CD4-positive, CD25-positive, alpha-beta regulatory T cell (primary cell): Measurements from ENCODE around the gene YBX1. TPM values are rescaled to one million over a fixed set of nuclear protein-coding genes. Genes with fewer than 3 reads are reported as not detected.
A peak's percentile ranks its signal among the peaks of the same experiment; 100 is the strongest.
"Not testable (repeated sequence)": the region's sequence is repeated elsewhere in the genome, so short reads cannot be mapped to it uniquely, and the experiment has no call there.

Experiments used
- ATAC-seq, 2 donors: fragments of 150-1000 bp; cut with Tn5 transposase; one replicate each; pipeline ENCODE4 v1.10.0; 2021; ENCODE audit warnings: low read depth in 2 of 2, moderate number of reproducible peaks in 2 of 2, moderate library complexity in 1 of 2
- DNase-seq, 3 donors: peaks; one replicate each; pipeline versions ENCODE4 v3.0.0 to v3.0.0-alpha.2; 2012 to 2022; ENCODE audit warnings: mixed read lengths in 1 of 3
- H3K27ac ChIP-seq: one replicate; pipeline ENCODE4 v1.7.0; 2013; ENCODE audit warnings: mild to moderate bottlenecking, low read length; ENCODE audit not compliant: insufficient read depth, poor library complexity, severe bottlenecking
- H3K27me3 ChIP-seq: one replicate; pipeline ENCODE4 v1.7.0; 2013; ENCODE audit warnings: low read length; ENCODE audit not compliant: control insufficient read depth, insufficient read depth
- H3K36me3 ChIP-seq: one replicate; pipeline ENCODE4 v1.7.0; 2013; ENCODE audit warnings: mild to moderate bottlenecking, low read length, moderate library complexity; ENCODE audit not compliant: control insufficient read depth, insufficient read depth
- H3K4me1 ChIP-seq: 2 replicates; pipeline ENCODE4 v1.7.0; 2013; ENCODE audit warnings: mild to moderate bottlenecking, low read length; ENCODE audit not compliant: insufficient read depth, control insufficient read depth, poor library complexity, severe bottlenecking
- H3K4me3 ChIP-seq: one replicate; pipeline ENCODE4 v1.7.0; 2013; ENCODE audit warnings: low read depth, mild to moderate bottlenecking, low read length, moderate library complexity
- H3K9me3 ChIP-seq, 2 experiments: 1 replicate in 1 of 2; 2 replicates in 1 of 2; pipeline ENCODE4 v1.7.0; 2013; ENCODE audit warnings: low read length in 2 of 2, mild to moderate bottlenecking in 1 of 2, moderate library complexity in 1 of 2; ENCODE audit not compliant: control insufficient read depth in 2 of 2
- H3K27ac Mint-ChIP-seq, 3 donors: one replicate each; pipeline ENCODE4 v1.8.0; 2020 to 2022; ENCODE audit warnings: mild to moderate bottlenecking in 3 of 3, mixed read lengths in 3 of 3, moderate library complexity in 2 of 3
- H3K27me3 Mint-ChIP-seq: one replicate; pipeline ENCODE4 v1.8.0; 2022; ENCODE audit warnings: mild to moderate bottlenecking, mixed read lengths
- H3K36me3 Mint-ChIP-seq: one replicate; pipeline ENCODE4 v1.8.0; 2020; ENCODE audit warnings: mixed read lengths
- H3K4me1 Mint-ChIP-seq, 4 donors: one replicate each; pipeline ENCODE4 v1.8.0; 2020 to 2022; ENCODE audit warnings: mixed read lengths in 4 of 4, mild to moderate bottlenecking in 1 of 4
- H3K4me3 Mint-ChIP-seq, 4 donors: one replicate each; pipeline ENCODE4 v1.8.0; 2020 to 2022; ENCODE audit warnings: mild to moderate bottlenecking in 4 of 4, mixed read lengths in 4 of 4, moderate library complexity in 3 of 4
- H3K9me3 Mint-ChIP-seq, 7 donors: one replicate each; pipeline ENCODE4 v1.8.0; 2020 to 2022; ENCODE audit warnings: mixed read lengths in 7 of 7, mild to moderate bottlenecking in 3 of 7, moderate library complexity in 2 of 7
- polyA plus RNA-seq, 4 donors: library from polyadenylated mRNA; unstranded; fragments of 300-500 nt; fragmentation: Illumina TruSeq; gene quantifications; one replicate each; pipeline ENCODE4 v1.2.3, GENCODE V29; 2021
- total RNA-seq: library from RNA; stranded (reverse); gene quantifications from one replicate; pipeline ENCODE4 v1.2.3, GENCODE V29; 2022

Gene YBX1
- total and polyA plus RNA-seq, 5 donors from 2014 or later: 89.9 to 323 (median 95.5) TPM

DNA sequence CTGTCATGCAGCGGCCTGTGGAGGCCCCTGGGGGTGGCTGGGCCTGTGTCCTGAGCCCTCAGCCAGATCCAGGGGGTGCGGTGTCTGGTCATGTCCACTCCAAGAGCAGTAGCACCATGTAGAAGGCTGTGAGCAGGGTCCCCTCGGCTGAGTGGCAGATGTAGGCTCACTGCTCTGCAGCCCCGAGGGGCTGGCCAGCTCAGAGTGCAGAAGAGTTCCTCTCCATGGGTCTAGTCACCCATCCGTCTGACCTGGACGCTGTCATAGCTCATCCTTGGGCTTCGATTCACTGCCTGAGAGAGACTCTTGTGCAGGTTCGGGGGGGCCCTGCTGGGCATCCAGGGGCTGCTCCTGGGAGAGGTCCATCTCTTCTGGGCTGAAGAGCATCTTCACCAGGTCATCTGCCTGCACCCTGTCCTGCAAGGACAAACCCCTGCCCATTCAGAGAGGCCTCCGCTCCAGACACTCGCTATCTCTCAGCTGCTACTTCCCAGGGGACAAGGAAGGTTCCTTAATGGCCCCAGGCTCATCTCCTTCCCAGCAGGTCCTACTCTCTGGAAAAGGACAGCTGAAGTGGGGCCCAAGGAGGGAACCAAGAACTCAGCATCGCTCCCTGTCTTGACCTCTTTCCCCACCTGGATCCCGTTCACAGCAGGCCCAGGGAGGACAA lies 64.4 kb downstream of the YBX1 start:
- Mint-ChIP-seq H3K27me3 (no peaks in the 10 kb centered on the region), H3K27ac (no peak overlapping the region), H3K36me3 (peaks cover 32% of the 10 kb centered on the region), H3K9me3 (peaks cover 0 to under 1% (median 0%) of the 10 kb centered on the region in 7 donors), H3K4me3 (no peak overlapping the region), H3K4me1 (peaks cover 0 to 3% (median 0%) of the 10 kb centered on the region in 4 donors)
- ATAC-seq: no peak
- H3K27ac ChIP-seq: no peak overlapping the region
- no peaks in the 10 kb centered on the region for H3K9me3 ChIP-seq
- H3K4me3 ChIP-seq: no peak overlapping the region
- DNase-seq: no peak
- H3K4me1 ChIP-seq: no peaks in the 10 kb centered on the region
- H3K27me3 ChIP-seq: no peaks in the 10 kb centered on the region
- H3K36me3 ChIP-seq: peaks cover 27% of the 10 kb centered on the region

DNA sequence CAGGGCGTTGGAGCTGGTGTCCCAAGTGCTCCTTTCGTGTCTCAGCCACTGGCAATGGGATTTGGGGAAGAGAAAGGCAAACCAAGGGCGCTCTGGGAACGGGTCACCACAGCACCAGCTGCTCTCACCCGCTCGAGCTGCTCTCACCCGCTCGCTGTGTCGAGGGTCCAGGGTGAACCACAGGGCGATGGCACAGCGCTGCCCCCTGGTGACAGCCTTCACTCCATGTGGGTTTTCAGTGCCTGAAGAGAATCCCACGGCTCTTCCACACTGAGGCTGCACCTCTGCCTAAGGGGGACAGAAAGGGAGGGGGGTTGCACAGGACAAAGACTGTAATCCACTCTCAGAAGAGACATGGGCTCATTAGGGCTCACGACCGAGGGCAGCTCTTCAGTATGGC lies 64.9 kb downstream of the YBX1 start:
- Histone ChIP-seq H3K36me3 (peaks cover 31% of the 10 kb centered on the region), H3K27me3 (no peaks in the 10 kb centered on the region), H3K27ac (no peak overlapping the region), H3K4me1 (no peaks in the 10 kb centered on the region), H3K9me3 (no peaks in the 10 kb centered on the region), H3K4me3 (no peak overlapping the region)
- peaks cover 37% of the 10 kb centered on the region for H3K36me3 Mint-ChIP-seq
- peaks cover 0 to 3% (median 0%) of the 10 kb centered on the region in 4 donors for H3K4me1 Mint-ChIP-seq
- peaks cover 0 to 4% (median 0%) of the 10 kb centered on the region in 7 donors for H3K9me3 Mint-ChIP-seq
- no peak for ATAC-seq
- peak in 2 of 3 donors; percentile 27 to 35 for DNase-seq
- H3K27ac Mint-ChIP-seq: no peak overlapping the region
- H3K4me3 Mint-ChIP-seq: no peak overlapping the region
- no peaks in the 10 kb centered on the region for H3K27me3 Mint-ChIP-seq

DNA sequence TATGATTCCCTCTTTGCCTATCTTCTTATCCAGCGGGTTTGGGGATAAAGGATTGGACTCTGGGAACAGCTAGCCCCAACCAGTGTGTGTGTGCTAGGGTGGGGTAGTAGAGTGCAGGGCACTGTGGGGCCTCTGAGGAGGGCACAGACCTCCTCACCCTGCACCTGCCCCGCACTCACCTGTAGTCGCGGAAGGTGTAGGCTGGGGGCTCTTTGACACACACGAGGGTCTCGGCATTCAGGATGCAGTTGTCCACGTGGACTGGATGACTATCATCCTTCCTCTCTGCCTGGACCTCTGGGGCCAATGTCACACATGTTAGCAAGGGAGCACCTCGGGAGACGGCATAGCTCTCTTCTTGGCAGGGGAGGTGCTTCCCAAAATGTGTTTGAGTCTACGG lies 65.8 kb downstream of the YBX1 start:
- Mint-ChIP-seq H3K9me3 (peaks cover 0 to 4% (median 0%) of the 10 kb centered on the region in 7 donors), H3K36me3 (peaks cover 46% of the 10 kb centered on the region), H3K27me3 (no peaks in the 10 kb centered on the region), H3K27ac (peak overlapping the region in 1 of 3 donors; percentile 65), H3K4me3 (no peak overlapping the region), H3K4me1 (peaks cover 0 to 3% (median 0%) of the 10 kb centered on the region in 4 donors)
- DNase-seq: no peak
- Histone ChIP-seq H3K27ac (no peak overlapping the region), H3K4me1 (no peaks in the 10 kb centered on the region), H3K36me3 (peaks cover 40% of the 10 kb centered on the region), H3K9me3 (no peaks in the 10 kb centered on the region), H3K27me3 (no peaks in the 10 kb centered on the region), H3K4me3 (no peak overlapping the region)
- no peak for ATAC-seq

DNA sequence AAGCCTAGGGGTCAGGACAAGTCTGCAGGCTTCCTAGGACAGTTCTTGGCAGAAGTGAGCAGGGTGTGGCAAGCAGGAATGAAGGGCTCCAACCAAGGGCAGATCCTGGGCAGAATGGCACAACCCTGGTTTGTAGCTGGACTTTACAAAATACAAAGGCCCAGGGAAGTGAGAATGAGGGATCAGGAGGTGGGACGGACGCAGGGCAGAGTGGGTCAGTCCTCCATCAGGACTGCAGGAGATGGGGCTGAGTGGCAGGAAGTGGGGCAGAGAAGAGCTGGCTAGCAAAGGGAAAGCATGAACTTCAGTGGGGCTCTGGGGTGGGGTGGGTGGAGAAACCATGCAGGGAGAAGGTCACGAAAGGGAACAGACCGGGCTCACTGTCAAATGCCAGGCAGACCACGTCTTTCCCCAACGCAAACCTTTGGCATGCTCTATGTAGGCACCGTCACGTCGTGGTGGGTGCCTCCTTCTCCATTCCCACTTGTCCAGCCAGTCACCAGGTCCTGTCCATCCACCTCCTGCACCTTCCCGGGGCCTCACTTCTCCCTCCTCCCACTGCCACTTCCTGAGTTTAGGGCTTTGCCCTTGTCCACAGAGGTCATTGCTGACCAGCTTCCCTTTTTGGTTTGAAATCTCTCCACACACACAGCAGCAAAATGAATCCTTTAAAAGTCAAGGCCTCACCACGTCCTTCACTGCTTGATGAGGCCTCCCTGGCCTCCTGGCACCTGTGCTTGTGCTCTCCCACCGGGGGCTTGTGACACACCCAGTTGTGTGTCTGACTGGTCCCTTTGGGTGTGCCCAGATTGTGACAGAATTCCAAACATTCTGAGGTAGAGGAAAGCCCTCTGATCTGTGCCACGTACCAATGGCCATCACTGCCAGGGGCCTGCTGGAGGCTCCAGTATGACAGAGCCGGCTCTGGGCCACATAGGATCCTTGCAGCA lies 66.5 kb downstream of the YBX1 start:
- Histone ChIP-seq H3K4me3 (no peak overlapping the region), H3K9me3 (no peaks in the 10 kb centered on the region), H3K27me3 (no peaks in the 10 kb centered on the region), H3K27ac (no peak overlapping the region), H3K36me3 (peaks cover 45% of the 10 kb centered on the region), H3K4me1 (no peaks in the 10 kb centered on the region)
- no peak for ATAC-seq
- Mint-ChIP-seq H3K27me3 (no peaks in the 10 kb centered on the region), H3K9me3 (peaks cover 0 to 4% (median 0%) of the 10 kb centered on the region in 7 donors), H3K4me1 (peaks cover 0 to 3% (median 0%) of the 10 kb centered on the region in 4 donors), H3K4me3 (no peak overlapping the region), H3K36me3 (peaks cover 53% of the 10 kb centered on the region), H3K27ac (peak overlapping the region in 1 of 3 donors; percentile 65)
- no peak for DNase-seq

DNA sequence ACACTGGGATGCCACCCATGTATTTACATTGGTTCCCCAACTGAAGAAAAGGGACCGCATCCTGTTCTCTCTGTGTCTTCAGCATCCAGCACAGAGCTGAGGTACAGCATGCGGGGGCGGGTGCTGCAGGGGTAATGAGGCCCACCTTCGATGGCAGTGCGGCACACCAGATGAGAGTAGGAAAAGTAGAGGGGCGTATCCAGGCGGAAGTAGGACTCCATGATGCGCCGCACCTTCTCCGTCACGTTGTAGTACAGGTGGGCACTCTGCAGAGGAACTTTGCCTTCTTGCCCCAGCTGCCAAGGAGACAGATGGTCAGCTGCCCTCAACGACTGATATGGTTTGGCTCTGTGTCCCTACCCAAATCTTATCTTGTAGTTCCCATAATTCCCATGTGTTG lies 67.8 kb downstream of the YBX1 start:
- H3K9me3 Mint-ChIP-seq: peaks cover 0 to 4% (median 0%) of the 10 kb centered on the region in 7 donors
- no peak overlapping the region for H3K4me3 Mint-ChIP-seq
- H3K27ac ChIP-seq: no peak overlapping the region
- no peaks in the 10 kb centered on the region for H3K27me3 Mint-ChIP-seq
- peaks cover 58% of the 10 kb centered on the region for H3K36me3 ChIP-seq
- H3K36me3 Mint-ChIP-seq: peaks cover 63% of the 10 kb centered on the region
- H3K9me3 ChIP-seq: no peaks in the 10 kb centered on the region
- H3K4me1 Mint-ChIP-seq: peaks cover 0 to 3% (median 0%) of the 10 kb centered on the region in 4 donors
- H3K4me3 ChIP-seq: no peak overlapping the region
- H3K27ac Mint-ChIP-seq: no peak overlapping the region
- H3K27me3 ChIP-seq: no peaks in the 10 kb centered on the region
- no peak for DNase-seq
- H3K4me1 ChIP-seq: no peaks in the 10 kb centered on the region
- ATAC-seq: no peak

DNA sequence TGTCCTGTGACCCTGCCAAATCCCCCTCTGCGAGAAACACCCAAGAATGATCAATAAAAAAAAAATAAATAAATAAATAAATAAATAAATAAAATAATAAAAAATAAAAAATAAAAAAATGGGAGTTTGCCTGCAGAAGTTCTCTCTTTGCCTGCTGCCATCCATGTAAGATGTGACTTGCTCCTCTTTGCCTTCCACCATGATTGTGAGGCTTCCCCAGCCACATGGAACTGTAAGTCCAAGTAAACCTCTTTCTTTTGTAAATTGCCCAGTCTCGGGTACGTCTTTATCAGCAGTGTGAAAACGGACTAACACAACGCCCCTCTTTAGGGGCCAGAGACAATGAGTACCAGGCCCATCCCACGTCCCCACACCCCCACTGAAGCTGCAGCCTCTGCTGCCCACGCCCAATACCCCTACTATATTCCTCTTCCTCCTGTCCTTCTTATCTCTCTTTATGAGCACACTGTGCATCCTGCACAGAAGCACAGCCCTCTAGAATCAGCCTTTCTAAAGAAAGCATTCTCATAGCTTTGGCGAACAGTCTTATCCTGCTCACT lies 69.4 kb downstream of the YBX1 start:
- DNase-seq, H3K27ac ChIP-seq, H3K27me3 Mint-ChIP-seq, H3K27me3 ChIP-seq, H3K4me1 Mint-ChIP-seq, H3K9me3 Mint-ChIP-seq, H3K9me3 ChIP-seq, H3K4me1 ChIP-seq, H3K4me3 Mint-ChIP-seq, ATAC-seq, H3K4me3 ChIP-seq: not testable (repeated sequence)
- H3K36me3 Mint-ChIP-seq: peaks cover 68% of the 10 kb centered on the region
- peak overlapping the region in 2 of 3 donors; percentile 45 to 86 for H3K27ac Mint-ChIP-seq
- H3K36me3 ChIP-seq: peaks cover 67% of the 10 kb centered on the region

DNA sequence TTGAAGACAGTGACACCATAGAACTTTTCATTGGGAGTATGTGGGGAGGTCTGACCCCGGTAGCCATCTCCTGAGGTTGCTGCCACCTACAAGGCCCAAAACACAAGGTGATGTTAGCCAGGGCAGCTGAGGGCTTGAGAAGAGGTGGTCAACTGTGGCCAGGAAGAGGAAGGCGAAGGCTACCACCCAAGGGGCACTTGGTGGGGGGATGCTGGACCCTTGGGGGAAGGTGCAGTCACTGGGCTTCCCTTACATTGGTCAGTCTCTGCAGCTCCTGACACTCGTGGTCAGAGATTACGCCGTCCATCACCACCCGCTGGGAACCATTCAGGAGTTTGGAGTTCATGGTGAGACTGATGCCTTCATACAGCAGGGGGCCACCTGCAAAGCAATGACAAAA lies 70.1 kb downstream of the YBX1 start:
- Mint-ChIP-seq H3K9me3 (peaks cover 0 to 4% (median 0%) of the 10 kb centered on the region in 7 donors), H3K36me3 (peaks cover 75% of the 10 kb centered on the region), H3K27me3 (no peaks in the 10 kb centered on the region), H3K4me1 (peaks cover 4 to 8% (median 5%) of the 10 kb centered on the region in 4 donors), H3K27ac (peak overlapping the region; percentile 11 to 45 (median 44)), H3K4me3 (no peak overlapping the region)
- DNase-seq (no peak), ATAC-seq (no peak)
- Histone ChIP-seq H3K27ac (no peak overlapping the region), H3K4me1 (no peaks in the 10 kb centered on the region), H3K36me3 (peaks cover 67% of the 10 kb centered on the region), H3K27me3 (no peaks in the 10 kb centered on the region), H3K4me3 (no peak overlapping the region), H3K9me3 (no peaks in the 10 kb centered on the region)
